Omental fat pad (tissue), 4 donors: Measurements from ENCODE around the gene MCRIP2. TPM values are rescaled to one million over a fixed set of nuclear protein-coding genes. Genes with fewer than 3 reads are reported as not detected.
A peak's percentile ranks its signal among the peaks of the same experiment; 100 is the strongest.

Experiments
- ATAC-seq: fragments of 150-250 bp; one replicate; pipeline ENCODE4 v1.9.1; 2016; ENCODE audit warnings: mild to moderate bottlenecking, moderate library complexity; ENCODE audit not compliant: low FRiP score
- DNase-seq: peaks from one replicate; pipeline ENCODE4 v3.0.0-alpha.2; 2019; ENCODE audit warnings: low spot score
- total RNA-seq, 4 donors: library from RNA; depleted of rRNA; stranded (reverse); fragments of >200 nt; gene quantifications; one replicate each; pipeline ENCODE4 v1.1.0, GENCODE V29; 2016
- TF ChIP-seq, protein P1 (sequence below), 3 donors: fragments of 450-650 bp; IDR thresholded peaks; one replicate each; pipeline ENCODE4 v1.5.1; 2016 to 2017; ENCODE audit warnings: antibody characterized with exemption in 3 of 3, mild to moderate bottlenecking in 3 of 3, moderate library complexity in 2 of 3

MCRIP2 gene
- total RNA-seq, 4 donors from 2014 or later: 33.3 to 54.7 (median 41.3) TPM

DNA sequence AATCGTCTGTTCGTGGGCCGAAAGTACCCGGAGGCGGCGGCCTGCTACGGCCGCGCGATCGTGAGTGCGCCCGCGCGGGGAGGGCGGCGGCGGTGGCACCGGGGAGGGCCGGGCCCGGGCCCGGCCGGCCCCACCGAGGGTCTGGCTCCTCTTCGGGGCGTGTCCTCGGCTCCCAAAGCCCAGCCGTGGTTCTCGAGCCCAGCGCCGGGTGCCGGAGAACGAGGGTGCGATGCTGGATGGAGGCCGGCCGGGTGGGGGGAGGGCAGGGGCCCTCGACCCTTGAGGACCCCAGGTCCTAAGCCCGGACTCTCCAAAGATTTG lies 39.0 kb downstream of the MCRIP2 start:
- no peak for ATAC-seq
- no peak for DNase-seq
- TF ChIP-seq, protein P1, sequence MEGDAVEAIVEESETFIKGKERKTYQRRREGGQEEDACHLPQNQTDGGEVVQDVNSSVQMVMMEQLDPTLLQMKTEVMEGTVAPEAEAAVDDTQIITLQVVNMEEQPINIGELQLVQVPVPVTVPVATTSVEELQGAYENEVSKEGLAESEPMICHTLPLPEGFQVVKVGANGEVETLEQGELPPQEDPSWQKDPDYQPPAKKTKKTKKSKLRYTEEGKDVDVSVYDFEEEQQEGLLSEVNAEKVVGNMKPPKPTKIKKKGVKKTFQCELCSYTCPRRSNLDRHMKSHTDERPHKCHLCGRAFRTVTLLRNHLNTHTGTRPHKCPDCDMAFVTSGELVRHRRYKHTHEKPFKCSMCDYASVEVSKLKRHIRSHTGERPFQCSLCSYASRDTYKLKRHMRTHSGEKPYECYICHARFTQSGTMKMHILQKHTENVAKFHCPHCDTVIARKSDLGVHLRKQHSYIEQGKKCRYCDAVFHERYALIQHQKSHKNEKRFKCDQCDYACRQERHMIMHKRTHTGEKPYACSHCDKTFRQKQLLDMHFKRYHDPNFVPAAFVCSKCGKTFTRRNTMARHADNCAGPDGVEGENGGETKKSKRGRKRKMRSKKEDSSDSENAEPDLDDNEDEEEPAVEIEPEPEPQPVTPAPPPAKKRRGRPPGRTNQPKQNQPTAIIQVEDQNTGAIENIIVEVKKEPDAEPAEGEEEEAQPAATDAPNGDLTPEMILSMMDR (IDR thresholded peaks at IDR 0.05): no peak

DNA sequence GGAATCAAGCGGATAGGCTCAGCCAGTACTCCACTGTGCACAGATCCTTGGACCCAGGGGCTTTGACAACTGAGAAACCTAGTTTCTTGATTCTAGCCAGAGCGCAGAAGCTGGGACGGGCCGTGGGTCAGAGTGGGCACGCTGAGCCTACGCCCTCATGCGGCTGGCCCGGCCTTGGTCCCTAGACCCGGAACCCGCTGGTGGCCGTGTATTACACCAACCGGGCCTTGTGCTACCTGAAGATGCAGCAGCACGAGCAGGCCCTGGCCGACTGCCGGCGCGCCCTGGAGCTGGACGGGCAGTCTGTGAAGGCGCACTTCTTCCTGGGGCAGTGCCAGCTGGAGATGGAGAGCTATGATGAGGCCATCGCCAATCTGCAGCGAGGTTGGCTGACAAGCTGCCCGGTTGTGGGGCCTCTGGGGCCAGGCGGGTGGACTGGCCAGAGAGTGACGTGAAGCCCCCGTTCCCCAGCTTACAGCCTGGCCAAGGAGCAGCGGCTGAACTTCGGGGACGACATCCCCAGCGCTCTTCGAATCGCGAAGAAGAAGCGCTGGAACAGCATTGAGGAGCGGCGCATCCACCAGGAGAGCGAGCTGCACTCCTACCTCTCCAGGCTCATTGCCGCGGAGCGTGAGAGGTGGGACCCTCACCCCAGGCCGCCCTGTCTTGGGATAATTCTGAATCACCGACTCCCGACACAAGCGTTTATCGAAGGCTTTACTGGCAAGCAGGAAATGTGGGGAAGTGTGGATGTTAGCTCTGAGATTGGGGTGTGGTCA lies 39.5 kb downstream of the MCRIP2 start:
- ATAC-seq: no peak
- DNase-seq: no peak
- TF ChIP-seq, protein P1 (IDR thresholded peaks at IDR 0.05): no peak

DNA sequence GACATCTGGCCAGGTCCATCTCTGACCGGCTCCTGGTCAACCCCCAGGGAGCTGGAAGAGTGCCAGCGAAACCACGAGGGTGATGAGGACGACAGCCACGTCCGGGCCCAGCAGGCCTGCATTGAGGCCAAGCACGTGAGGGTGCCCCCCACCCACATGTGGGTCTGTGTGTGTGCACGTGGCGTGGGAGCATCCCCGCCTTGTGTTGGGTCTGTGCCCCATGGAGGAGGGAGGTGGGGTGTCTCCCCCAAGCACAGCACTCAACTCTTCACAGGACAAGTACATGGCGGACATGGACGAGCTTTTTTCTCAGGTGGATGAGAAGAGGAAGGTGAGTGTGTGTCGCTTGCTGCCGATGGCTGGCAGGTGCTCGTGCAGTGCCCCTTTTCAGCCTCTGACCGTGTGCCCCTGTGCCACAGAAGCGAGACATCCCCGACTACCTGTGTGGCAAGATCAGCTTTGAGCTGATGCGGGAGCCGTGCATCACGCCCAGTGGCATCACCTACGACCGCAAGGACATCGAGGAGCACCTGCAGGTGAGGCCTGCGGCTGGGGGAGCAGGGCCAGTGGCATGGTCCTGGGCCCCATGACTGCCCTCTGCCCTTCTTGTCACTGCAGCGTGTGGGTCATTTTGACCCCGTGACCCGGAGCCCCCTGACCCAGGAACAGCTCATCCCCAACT lies 40.3 kb downstream of the MCRIP2 start:
- no peak for ATAC-seq
- TF ChIP-seq, protein P1 (IDR thresholded peaks at IDR 0.05): no peak
- no peak for DNase-seq

GRCh38 chr16:682493-683395 lies 41.1 kb downstream of the MCRIP2 start:
- DNase-seq: no peak
- TF ChIP-seq, protein P1 (IDR thresholded peaks at IDR 0.05): no peak
- ATAC-seq: no peak

DNA sequence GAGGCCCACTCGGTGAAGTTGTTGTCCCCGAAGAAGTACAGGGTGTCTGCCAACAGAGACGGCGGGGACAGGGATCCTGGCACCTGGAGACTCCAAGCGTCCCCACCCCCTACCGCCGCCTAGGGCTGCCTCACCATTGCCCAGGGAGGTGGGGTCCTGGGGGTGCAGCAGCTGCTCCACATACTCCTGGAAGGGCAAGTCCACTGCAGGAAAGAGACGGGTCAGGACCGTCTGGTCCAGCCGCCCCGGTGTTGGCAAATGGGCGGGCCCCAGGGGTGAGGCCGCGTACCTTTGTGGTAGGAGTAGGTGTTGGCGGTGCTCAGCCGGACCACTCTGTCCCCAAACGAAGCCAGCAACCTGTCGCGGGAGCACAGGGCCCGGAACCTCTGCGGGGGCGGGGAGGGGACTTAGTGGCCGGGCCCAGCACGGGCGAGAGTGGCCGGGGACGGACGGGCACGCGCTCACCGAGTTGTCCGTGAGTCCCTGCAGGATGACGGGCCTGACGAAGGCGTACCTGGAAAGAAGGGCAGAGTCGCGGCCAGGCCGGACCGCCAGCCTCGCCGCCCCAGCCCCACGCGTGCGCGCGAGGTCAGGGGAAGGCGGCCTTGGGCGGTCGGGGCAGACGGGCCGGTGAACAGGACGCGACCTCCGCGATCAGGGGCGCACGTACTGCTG lies 41.9 kb downstream of the MCRIP2 start:
- DNase-seq: no peak
- TF ChIP-seq, protein P1 (IDR thresholded peaks at IDR 0.05): no peak
- ATAC-seq: no peak

DNA sequence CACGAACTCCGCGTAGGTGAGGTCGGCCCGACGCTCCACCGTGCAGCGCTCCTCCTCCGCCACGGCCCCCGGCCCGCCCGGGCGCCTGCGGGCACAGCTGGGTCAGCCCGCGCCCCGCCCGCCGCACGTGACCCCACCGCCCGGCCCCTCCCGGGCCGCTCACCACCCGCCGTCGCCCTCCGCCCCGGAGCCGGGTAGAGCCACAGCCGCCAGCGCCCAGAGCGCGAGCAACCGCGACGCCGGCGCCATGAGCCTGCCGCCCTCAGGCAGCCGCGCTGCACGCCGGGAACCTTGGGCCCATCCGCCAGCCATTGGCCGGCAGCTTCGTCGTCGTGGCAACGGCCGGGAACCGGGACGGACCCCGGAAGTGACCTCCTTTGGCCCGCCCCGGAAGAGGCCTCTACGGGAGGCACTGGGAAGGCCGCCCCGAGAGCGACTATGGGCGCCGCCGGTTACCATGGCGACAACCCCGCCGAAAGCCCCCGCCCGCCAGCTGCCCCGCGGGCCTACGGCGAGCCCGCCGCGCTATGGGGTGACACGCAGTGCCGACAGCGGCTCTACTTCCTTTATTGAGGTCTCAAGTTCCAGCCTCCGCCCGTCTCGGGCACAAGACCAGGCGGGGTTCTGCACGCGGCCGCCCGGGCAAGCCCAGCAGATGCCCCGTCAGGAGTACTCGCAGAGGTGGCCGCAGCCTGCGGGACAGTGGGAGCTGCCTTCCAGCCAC lies 42.6 kb downstream of the MCRIP2 start, which contains the start of gene JMJD8:
JMJD8 (minus strand) TSS at position 264 of the 724 bp plus-strand sequence; CDS start at position 249, 15 bp downstream.
- TF ChIP-seq, protein P1 (IDR thresholded peaks at IDR 0.05): no peak
- DNase-seq (peak; percentile 76), ATAC-seq (peak; percentile 67)
